ENCODE data around the gene WNK2. TPM values are rescaled to one million over a fixed set of nuclear protein-coding genes. Genes with fewer than 3 reads are reported as not detected.

The WNK2 gene
- polyA plus RNA-seq, 1 experiment = not detected

GRCh38 chr9:93301291-93301811 is 117.4 kb downstream of the WNK2 start:
- no peak for TF ChIP-seq CTCF (IDR thresholded peaks at IDR 0.05; ENCODE audit: insufficient read depth, low read depth, low read length)
- no peak for DNase-seq (ENCODE audit: low read depth)

GRCh38 chr9:93301911-93302541 is 118.1 kb downstream of the WNK2 start:
- Histone ChIP-seq H3K4me3 (ENCODE audit: low read depth, low read length) (no peak overlapping the region), H3K27me3 (ENCODE audit: control insufficient read depth, insufficient read depth, low read length) (no peaks in the 10 kb centered on the region; the same call in 1 of the 2 replicates), H3K36me3 (ENCODE audit: control insufficient read depth, insufficient read depth, low read length) (no peaks in the 10 kb centered on the region)
- TF ChIP-seq CTCF (IDR thresholded peaks at IDR 0.05; ENCODE audit: insufficient read depth, low read depth, low read length) = no peak
- DNase-seq (ENCODE audit: low read depth) = no peak
- ChIA-PET CTCF (interaction anchor here (0.6 to 4.3 kb wide), 10 partner anchors 10 to 299 kb away, joined by 3 to 33 read pairs (median 6); partner anchors contain the start of gene NINJ1), POLR2A (no interaction called here)

More at GRCh38 chr9:93301291-93301811, 117.4 kb downstream of the WNK2 start:
- Histone ChIP-seq H3K27me3 (ENCODE audit: control insufficient read depth, insufficient read depth, low read length) (no peaks in the 10 kb centered on the region; the same call in 1 of the 2 replicates), H3K4me3 (ENCODE audit: low read depth, low read length) (no peak overlapping the region), H3K36me3 (ENCODE audit: control insufficient read depth, insufficient read depth, low read length) (no peaks in the 10 kb centered on the region)
- CTCF ChIA-PET = interaction anchor here (4.3 kb wide), 1 partner anchor 138 kb away, joined by 33 read pairs; no protein-coding TSS in a partner anchor
- POLR2A ChIA-PET = no interaction called here

GRCh38 chr9:93302586-93303257 is 118.8 kb downstream of the WNK2 start:
- H3K27me3 ChIP-seq (ENCODE audit: control insufficient read depth, insufficient read depth, low read length) = no peaks in the 10 kb centered on the region; the same call in 1 of the 2 replicates
- TF ChIP-seq CTCF (IDR thresholded peaks at IDR 0.05; ENCODE audit: insufficient read depth, low read depth, low read length) = peak; percentile 67
- ChIA-PET CTCF (interaction anchor here (0.6 to 4.3 kb wide), 11 partner anchors 9 to 299 kb away, joined by 3 to 33 read pairs (median 6); partner anchors contain the start of gene NINJ1), POLR2A (no interaction called here)
- DNase-seq (ENCODE audit: low read depth) = no peak
- no peaks in the 10 kb centered on the region for H3K36me3 ChIP-seq (ENCODE audit: control insufficient read depth, insufficient read depth, low read length)
- no peak overlapping the region for H3K4me3 ChIP-seq (ENCODE audit: low read depth, low read length)

GRCh38 chr9:93303258-93303771 is 119.4 kb downstream of the WNK2 start:
- H3K4me3 ChIP-seq (ENCODE audit: low read depth, low read length) = no peak overlapping the region
- DNase-seq (ENCODE audit: low read depth) = no peak
- no peaks in the 10 kb centered on the region; the same call in 1 of the 2 replicates for H3K27me3 ChIP-seq (ENCODE audit: control insufficient read depth, insufficient read depth, low read length)
- POLR2A ChIA-PET = no interaction called here
- no peak for TF ChIP-seq CTCF (IDR thresholded peaks at IDR 0.05; ENCODE audit: insufficient read depth, low read depth, low read length)
- CTCF ChIA-PET = interaction anchor here (0.7 to 4.3 kb wide), 8 partner anchors 8 to 300 kb away, joined by 3 to 33 read pairs (median 5); partner anchors contain the start of gene NINJ1
- H3K36me3 ChIP-seq (ENCODE audit: control insufficient read depth, insufficient read depth, low read length) = no peaks in the 10 kb centered on the region
